Suppressor macrophage (primary cell): ENCODE measurements around the gene CYB5R2.

Experiments
- DNase-seq, 4 experiments: peaks; one replicate each; pipeline ENCODE4 v3.0.0-alpha.2; 2020 to 2022
- total RNA-seq, 17 experiments: gene quantifications; one replicate each; lab custom pipeline; 2026; ENCODE audit warnings: mixed read lengths in 6 of 17, inconsistent platforms in 3 of 17; lab: John Stamatoyannopoulos, UW

The CYB5R2 gene
- 0.20 to 5.7 (median 0.84) reads per million in 17 experiments for total RNA-seq

GRCh38 chr11:7672960-7673723 is at the start of gene CYB5R2:
Gene CYB5R2 (minus strand): TSS chr11:7673500. CDS start chr11:7672825, 675 bp downstream.
- peak in 3 of 4 experiments; percentile 26 to 64 (median 56) for DNase-seq

DNA sequence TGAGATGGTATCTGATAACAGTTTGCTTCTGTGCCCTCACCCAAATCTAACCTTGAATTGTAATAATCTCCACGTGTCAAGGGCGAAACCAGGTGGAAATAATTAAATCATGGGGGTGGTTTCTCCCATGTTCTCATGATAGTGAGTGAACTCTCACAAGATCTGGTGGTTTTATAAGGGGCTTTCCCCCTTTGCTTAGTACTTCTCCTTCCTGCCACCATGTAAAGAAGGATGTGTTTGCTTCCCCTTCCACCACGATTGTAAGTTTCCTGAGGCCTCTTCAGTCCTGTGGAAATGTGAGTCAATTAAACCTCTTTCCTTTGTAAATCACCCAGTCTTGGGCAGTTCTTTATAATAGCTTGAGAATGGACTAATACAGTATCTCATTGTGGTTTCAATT is 41.5 kb upstream of the CYB5R2 start:
- peak in 2 of 4 experiments; percentile 13 to 23 for DNase-seq

DNA sequence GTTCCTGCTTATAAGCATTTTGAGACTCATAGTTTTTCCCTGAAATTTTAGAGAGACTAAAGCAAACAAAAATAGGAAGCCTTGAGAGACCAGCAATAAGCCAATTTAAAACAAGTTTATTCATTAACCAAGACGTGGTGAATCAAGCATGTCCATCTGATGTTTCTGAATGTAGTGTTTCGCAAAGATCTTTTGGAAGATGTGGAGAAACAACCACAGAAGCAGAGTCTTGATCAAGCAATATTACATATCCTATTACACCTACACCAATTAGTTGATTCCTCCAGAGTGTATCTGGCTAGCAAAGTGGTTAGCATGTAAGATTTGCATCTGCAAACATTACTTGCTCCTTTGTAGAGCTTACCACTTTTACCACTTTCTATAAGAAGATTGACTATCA is 33.1 kb upstream of the CYB5R2 start, which contains the start of gene OVCH2:
Gene OVCH2, minus strand, starts transcription at position 101 of the 400 bp plus-strand sequence. Its CDS starts 83 bp downstream, at position 18.
- no peak for DNase-seq

DNA sequence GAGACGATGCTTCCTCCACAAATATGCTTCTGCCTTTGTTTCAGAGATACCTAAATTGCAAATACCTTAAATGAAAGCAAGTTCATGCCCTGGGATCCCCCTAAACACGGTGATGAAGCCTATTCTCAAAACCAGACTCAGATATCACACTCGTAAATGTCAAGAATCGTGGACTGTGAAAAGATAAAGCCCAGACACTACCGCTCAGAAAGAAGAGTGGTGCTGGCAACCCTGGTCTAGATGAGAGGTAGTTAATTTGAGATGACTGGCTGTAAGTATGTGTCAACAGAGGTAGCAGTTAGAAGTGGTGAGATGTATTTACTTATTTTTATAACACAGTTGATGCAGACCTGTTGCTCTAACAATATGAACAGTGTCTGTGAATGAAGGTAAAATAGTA is 30.4 kb upstream of the CYB5R2 start:
- no peak for DNase-seq

DNA sequence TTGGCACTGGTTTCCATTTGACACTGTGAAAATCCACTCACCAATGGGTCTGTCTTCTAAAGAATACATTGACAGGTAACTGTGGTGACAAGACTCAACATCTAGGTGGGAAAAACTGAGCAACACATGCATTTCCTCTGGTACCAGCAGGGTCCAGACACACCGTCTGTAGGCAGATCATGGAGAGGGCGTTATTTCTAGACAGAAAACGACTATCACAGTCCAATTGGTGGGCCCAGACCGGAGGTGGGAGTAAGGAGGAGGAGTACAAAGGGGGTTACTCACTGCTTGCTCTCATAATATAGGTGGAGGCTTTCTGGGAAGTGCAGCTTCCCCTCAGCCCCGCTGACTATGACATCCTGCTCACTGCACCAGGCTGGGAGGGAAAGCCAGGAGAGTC is 23.1 kb upstream of the CYB5R2 start:
- peak in 1 of 4 experiments; percentile 4 for DNase-seq

DNA sequence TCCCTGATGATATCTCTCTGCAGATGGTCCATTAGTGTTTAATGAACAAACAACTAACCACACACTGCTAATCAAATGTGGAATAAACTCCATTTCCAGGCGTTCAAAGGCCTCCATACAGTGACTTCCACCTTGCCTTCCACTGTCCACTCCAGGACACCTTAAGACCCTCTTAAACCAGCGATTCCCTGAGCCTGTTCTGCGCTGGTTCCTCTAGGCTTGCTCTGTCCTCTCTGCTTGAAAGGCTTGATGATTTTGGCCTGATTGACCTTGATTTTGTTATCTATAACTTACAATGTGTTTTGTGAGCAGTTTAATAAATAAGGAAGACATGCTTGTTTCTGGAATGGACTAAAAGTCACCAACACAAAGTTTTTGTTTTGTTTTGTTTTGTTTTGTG is 20.9 kb upstream of the CYB5R2 start:
- DNase-seq, result no peak

DNA sequence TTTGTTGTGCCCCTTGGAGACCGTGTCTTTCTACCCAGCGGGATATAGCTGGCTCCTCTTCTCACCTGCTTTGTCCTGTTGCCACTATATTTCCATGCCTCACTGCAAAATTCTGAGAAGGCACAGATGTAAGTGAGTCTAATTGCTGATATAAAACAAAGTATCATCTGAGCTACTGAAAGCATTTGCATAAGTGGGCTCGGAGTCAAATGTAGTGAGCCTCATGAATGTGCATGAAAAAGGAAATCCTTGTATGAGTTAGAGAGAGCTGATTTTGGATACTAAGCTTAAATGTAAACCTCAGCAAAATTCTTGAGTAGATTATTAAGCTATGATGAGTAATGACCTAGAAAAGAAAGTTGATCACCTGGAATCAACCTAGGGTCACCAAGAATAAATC is 19.1 kb upstream of the CYB5R2 start:
- DNase-seq, result no peak

DNA sequence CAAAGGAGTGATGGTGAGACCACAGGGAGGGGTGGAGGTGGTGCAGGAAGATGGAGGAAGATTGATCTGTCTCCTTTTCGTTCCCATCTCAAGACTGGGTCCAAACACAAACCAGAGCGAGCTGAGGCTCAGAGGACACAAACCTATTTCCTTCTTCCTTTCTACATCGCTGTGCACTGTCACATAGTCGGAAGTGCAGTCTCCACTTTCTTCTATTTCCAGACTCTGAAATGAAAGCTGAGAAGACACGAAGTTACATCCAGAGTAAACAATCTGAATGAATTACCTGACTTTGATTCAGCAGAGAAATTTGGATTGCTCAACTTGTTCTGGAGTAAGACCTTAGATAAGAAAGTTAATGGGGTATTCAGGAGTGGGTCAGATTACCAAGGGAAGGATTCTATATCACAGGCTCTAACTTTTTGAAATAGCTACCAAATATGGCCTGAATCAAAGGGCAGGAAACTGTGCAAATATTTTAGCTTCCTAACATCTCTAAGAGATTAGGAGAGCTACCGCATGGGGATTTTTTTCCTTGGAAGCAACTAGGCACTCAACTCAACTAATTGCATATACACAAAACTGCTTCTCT is 18.6 kb upstream of the CYB5R2 start:
- no peak for DNase-seq

GRCh38 chr11:7690648-7691047 is 17.3 kb upstream of the CYB5R2 start:
- DNase-seq, result peak in 1 of 4 experiments; percentile 32

- DNase-seq, result no peak
Observed at GRCh38 chr11:7689239-7689638, 15.9 kb upstream of the CYB5R2 start.

- peak; percentile 40 to 67 (median 52) for DNase-seq
Observed at GRCh38 chr11:7688238-7688826, 15.0 kb upstream of the CYB5R2 start.

GRCh38 chr11:7687386-7687785 is 14.1 kb upstream of the CYB5R2 start:
- DNase-seq, result no peak

GRCh38 chr11:7686761-7687160 is 13.5 kb upstream of the CYB5R2 start:
- no peak for DNase-seq

- no peak for DNase-seq
Observed at GRCh38 chr11:7683571-7683970, 10.3 kb upstream of the CYB5R2 start.

GRCh38 chr11:7677796-7678201 is 4.5 kb upstream of the CYB5R2 start:
- DNase-seq, result no peak

- DNase-seq, result peak; percentile 39 to 85 (median 59)
Observed at GRCh38 chr11:7677071-7677470, 3.8 kb upstream of the CYB5R2 start.

DNA sequence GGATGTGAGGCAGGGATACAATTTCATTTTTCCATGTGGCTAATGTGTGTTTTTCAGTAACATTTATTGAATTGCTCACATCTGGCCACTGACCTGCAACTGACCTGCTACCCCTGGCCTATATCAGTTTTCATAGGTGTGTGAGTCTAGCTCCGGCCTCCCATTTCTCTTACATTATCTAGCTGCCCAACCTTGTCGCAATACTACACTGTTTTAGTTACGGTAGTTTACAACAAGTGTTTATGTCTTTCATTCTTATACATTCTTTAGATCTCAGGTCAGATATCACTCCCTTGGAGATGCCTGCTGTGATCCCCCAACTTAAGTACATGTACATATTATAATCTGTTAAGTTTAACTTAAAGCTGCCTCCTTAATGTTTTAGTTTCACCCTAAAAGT is 2.3 kb upstream of the CYB5R2 start:
- DNase-seq, result no peak

DNA sequence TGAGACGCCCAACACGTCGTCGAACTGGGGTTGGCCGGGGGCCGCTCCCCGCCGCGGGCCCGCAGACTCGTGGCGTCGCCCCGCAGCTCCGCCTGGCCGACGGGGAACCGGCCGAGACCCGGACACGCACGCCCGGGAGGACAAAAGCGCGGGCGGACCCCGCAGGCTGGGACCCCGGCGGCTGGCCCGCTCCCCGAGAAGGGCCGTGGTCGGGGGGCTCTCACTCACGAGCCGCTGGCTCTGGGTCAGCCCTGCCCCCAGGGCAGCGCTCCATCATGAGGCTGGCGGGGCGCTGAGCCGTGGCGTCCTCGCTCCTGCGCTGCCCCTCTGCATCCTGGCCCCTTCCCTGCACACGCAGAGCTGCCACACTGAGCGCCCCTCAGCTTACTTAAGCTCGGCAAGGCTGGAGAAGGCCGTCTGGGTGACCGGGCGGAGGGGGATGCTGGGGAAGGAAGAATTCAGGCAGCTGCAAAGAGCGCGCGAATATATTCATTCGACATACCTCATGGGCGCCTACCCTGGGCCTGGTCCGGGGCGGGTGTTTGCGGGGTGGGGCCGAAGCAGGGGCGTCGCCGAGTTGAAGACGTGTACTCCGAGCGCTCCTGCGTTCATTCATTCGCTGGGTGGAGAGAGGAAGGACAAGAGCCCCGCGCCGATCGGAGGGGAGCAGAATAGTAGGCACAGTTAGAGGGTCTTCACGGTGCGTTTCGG is 579 bp upstream of the CYB5R2 start:
- DNase-seq, result peak in 1 of 4 experiments; percentile 21

GRCh38 chr11:7672276-7672959 is 882 bp downstream of the CYB5R2 start:
- DNase-seq, result no peak

DNA sequence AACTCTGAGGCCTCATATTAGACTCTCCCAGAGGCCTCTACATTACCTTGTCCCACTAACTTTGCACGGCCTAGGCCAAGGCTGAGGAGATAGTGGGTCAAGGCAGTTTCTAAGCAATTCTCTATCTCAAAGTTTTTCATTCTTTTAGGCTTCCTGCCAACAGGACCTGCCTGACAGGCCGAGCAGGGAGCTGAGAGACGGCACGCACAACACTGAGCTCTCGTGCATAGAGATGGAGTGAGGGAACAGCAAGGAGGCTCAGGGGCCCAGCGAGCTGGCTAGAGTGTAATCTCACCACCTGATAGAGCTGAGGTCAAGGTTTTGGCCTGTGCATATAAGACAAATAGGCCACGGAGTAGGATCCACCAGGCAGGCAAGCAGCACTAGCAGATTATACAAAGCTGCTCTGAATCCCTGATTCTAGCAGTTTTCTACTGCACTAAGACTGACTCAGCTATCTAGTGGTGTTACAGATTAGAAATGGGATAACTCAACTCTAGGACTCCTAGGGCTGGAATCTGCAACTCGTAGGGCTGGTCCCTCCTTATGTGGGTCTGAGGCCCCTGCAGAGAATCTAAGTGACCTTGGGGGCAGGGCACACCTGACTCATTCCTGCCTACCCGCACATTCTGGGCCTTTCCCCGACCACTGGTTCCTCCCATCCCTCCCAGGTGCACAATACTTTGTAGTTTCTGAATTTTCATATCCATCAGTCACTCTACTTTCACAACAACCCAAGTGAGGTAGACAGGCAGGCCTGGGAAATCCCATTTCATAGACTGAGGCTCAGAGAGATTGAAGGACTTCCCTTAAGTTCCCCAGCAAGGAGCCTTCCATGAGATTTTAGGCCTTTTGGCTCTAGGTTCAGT is 1.7 kb downstream of the CYB5R2 start:
- DNase-seq, result no peak

DNA sequence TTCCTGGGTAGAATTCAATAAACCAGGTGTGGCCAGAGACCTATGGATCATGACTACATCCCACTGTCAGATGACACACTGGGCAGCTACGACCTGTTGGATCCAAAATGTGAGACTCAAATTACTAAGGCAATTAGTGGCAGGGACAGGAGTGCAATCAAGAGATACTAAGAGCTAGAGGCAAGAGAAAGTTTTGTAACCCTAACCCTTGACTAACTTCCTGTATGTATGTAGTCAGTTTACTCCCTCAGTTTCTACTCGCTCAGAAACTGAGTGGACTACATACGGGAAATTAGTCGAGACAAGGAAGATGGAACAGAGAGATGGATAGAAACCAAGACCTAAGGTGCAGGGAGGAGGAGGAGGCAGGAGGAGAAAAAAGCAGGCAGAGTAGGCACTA is 2.7 kb downstream of the CYB5R2 start:
- peak in 2 of 4 experiments; percentile 32 to 34 for DNase-seq
